NCI-H2196 treated with DMSO at 0.1 percent for 48 hours (cell line): ENCODE results near the gene CALML6.

ENCODE experiments used
- DNase-seq: peaks from one replicate; lab custom pipeline; 2025; ENCODE audit not compliant: unreplicated experiment; lab: John Stamatoyannopoulos, UW

The CALML6 gene

GRCh38 chr1:1941868-1942752 is 27.1 kb downstream of the CALML6 start:
- DNase-seq: no peak

DNA sequence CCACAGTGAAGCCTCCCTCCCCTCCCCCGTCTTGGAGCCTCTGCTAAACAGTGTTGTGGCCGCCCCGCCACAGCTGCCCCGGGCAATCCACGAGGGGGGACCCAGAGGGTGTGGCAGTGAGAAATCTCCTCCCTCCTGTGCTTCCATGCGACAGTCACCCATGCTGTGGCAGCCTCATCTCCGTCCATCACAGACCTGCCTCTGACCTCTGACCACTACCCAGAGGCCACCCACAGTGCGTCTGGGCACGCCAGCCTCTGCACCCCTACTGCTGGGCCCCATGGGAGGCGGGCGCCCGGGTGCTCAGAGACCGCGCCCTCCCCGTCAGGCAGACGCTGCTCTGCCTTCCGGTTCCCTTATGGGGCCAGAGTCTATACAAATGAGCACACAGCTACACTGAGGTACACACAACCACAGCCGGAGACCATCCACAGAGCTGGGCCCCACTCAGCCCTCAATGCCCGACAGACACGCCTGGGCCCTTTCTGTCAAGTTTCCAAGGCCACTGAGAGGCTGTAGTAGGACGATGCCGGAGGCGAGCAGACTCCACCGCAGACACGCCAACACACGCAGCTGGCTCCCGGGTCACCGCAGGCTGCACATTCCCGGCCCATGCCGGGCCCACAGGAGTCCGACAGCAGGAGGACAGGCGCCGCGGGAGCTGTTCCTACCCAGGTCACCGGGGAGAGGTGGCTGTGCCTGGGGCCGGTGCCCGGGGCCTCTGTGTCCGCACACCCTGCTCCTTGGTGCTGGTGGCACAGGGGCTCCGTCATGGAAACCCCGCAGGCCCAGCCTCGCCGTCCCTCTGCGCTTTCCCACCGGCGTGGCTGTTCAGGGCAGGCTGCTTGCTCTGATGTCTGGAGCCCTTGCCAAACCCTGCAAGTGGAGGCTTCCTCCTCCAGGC is 27.9 kb downstream of the CALML6 start:
- no peak for DNase-seq

- DNase-seq: peak; percentile 7
Measured at GRCh38 chr1:1943834-1944570, 28.9 kb downstream of the CALML6 start.

DNA sequence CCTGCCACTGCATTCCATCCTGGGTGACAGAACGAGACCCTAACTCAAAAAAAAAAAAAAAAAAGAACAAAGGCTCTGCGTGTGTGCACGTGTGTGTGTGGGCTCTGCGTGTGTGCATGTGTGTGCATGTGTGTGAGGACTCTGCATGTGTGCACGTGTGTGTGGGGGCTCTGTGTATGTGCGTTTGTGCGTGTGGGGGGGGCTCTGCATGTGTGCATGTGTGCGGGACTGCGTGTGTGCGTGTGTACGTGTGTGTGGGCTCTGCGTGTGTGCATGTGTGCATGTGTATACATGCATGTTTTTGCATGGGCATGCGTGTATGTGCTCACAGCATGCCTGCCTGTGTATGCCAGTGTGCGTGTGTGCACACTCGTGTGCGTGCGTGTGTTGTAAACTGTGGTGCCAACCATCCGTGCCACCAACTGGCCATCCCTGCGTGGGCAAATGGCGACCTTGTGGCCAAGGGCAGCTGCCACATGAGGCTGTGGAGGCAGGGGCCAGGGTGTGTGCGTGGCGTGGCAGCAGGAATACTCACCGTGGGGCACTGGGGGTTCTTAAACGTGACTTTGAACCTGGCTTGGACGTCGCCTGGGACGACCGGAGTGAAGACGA is 30.8 kb downstream of the CALML6 start:
- no peak for DNase-seq

- no peak for DNase-seq
Measured at GRCh38 chr1:1946540-1946939, 31.5 kb downstream of the CALML6 start.

DNA sequence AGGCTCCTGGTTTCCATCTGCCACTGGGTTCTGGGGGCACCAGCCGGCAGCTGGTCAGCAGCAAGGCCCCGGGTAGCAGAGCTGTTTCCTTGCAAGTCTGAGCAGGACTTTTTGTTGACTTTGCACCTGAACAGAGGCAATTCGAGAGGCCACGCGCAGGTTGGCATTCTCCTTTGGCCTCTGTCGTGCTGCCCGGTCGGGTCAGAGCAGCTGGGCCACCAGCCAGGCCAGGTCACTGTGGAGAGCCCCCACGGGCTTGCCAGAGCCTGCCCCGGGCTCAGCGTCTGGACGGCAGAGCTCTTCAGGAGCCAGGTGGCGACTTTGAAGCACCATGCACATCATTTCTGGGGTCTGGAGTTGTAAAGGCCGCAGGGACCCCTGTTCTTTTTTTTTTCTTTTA is 32.4 kb downstream of the CALML6 start:
- peak; percentile 94 for DNase-seq

GRCh38 chr1:1948783-1949182 is 33.7 kb downstream of the CALML6 start:
- DNase-seq: no peak

GRCh38 chr1:1950940-1951339 is 35.9 kb downstream of the CALML6 start:
- DNase-seq: no peak

DNA sequence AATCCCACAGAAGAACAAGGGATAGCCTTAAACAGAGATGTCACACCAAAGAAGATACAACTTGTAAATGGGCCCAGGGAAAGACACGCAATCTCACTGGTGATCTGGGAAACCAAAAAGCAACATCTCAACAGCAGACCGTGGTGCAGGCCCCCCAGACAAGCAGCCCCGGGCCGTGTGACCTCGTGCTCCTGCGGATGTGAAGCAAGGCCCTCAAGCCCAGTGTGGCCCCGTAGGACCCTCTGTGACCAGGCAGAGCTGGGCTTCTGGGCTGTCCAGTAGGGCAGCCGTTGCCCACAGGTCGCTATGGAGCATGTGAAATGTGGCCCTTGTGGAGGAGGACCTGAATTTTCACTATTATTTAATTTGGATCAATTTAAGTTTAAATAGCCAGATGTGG is 39.0 kb downstream of the CALML6 start:
- DNase-seq: no peak

DNA sequence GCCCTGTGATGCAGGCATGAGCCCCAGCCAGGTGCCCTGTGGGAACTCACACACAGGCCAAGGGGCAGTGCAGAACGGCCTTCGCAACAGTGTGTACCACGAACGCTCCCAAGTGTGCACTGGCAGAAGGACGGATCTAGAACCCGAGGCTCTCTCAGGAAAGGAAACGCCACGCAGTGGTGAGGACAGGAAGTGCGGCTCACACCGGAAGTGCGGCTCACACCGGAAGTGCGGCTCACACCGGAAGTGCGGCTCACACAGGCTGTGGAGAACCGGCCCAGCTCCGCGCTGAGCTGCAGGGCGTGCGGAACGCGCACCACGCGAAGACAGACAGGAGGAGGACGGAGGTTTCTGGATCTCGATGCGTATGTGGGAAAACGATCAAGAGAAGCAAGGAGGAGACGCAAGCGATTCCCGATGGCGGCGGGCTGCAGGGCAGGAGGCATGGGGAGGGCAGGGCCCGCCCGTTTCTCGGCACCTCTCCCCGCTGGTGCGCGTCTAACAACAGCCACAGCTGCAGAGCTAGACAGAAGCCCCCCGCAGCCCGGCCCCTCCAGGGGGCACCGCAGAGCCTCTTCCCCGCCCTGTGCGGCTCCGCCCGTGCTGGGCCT is 39.9 kb downstream of the CALML6 start:
- DNase-seq: no peak

DNA sequence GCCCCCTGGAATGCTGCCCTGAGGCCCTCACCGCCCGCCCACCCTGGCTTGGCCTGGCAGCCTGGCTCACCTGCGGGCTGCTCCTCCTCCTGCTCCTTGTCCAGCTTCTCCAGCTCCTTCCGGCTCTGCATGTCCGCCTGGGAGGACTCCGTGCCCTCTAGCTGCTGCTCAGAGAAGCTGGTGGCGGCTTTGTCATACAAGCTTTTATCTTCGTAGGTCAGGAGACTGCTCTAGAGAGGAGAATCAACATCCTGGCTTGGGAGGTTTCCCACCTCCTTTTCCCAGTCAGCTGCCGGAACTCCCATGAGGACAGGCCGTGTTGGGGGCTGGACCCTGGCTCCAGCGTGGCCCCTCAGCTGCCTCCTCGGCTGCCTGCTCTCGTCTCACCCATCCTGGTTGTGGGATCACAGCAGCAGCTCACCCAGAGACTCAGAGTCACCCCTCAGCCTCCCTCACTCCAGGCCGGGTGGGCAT is 40.6 kb downstream of the CALML6 start:
- DNase-seq: no peak

DNA sequence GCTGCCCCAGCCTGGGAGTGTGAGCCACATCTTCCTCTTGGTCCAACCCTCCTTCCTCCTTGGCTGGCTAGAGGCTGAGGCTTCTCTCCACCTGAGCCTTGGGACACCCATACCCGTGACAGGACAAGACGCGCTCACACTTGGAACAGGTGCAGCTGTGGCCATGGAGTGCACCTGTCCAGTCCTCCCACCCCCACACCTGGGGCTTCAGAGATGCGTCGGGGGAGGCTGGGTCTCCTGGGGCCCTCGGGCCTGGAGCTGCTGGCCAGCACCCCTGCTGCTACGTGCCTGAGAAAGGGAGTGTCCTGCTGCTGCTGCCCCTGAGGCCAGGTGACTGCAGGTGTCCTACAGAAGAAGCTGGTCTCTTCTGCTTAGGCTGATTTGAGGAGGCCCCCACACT is 41.0 kb downstream of the CALML6 start:
- peak; percentile 38 for DNase-seq

- no peak for DNase-seq
Measured at GRCh38 chr1:1956586-1957532, 41.8 kb downstream of the CALML6 start.

GRCh38 chr1:1957533-1957961 is 42.5 kb downstream of the CALML6 start:
- no peak for DNase-seq

GRCh38 chr1:1958071-1958541 is 43.0 kb downstream of the CALML6 start:
- DNase-seq: no peak

DNA sequence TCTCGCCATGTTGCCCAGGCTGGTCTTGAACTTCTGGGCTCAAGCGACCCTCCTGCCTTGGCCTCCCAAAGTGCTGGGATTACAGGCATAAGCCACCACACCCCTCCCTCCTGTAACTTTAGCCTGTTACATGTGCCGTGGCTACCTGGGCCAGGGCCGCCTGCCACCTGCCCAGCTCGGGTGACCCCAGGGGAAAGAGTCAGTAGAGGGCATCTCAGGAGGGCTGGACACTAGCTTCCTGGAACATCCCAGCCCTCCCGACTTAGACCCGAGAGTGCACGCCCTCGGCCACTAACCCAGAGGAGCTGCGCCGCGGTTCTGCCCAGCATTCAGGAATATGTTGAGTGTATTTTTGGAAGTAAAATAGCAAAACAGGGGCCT is 44.4 kb downstream of the CALML6 start:
- DNase-seq: peak; percentile 61

DNA sequence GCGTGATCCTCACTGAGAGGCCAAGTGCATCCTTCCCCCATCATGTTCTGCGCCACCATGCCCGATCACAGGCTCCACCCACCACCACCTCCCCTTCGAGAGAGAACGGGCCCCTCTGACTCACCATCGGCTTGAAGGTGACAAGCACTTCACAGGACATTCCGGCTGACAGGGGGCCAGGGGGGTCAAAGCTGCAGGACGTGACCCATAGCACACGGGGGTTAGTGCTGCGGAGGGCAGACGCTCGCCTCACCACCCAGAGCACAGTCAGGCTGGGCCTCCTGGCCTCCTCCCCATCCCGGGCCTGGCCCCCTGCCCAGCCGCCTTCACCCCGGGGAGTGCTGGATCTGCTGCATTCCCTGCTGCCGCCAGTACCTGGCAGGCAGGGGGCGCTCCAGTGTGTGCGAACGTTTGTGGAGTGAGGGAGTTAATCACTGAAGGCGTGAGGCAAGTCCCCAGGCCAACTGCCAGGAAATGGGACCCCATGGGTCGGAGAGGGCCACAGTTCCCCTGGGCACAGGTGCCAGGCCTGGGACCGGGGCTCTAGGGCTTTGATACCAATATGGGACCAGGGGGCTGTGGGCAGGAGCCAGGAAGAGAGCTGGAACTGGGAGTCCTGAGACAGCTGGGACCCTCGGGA is 44.9 kb downstream of the CALML6 start:
- DNase-seq: peak; percentile 83

DNA sequence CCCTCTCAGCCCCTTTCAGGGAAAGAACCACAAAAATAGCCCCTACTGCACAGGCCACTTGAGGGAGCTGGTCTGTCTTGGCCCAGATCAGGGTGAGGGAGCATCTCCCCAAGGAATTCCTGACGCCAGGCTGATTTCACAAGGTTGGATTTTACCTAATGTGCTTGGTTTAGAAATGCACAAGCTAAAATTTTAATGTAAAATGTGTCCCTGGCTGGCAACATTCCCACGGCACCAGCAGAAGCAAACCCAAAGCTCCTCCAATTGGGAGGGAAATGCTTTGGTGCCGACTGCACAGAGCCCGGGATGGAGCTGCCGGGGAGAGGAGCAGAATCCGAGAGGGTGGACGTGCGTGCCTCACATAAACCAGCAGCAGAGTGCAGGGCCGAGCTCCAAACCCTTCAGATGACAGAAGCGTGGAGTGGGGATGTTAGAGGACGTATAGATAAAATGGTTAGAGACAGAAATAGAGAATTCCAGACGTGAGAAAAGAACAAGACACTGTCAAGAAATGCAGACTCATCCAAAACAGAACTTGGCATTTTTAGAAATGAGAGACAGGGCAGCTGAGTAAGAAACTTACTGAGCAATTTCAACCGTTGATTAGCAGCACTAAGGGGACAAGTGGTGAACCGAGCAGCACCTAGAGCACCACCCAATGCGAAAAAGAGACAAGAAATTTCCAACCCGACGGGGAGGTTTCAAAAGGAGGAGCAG is 45.6 kb downstream of the CALML6 start:
- DNase-seq: no peak
